OCI-LY7 (cell line): Measurements from ENCODE around the gene ANKRA2. TPM values are rescaled to one million over a fixed set of nuclear protein-coding genes. Genes with fewer than 3 reads are reported as not detected.

Source experiments
- BruUV-seq: library from RNA; stranded (reverse); fragments of 400-500 nt; replicated peaks from 2 replicates; lab custom pipeline; 2021; lab: Mats Ljungman, UMichigan
- CTCF ChIA-PET: fragments of 300-600 bp; sonication (Branson Sonifier 250); formaldehyde crosslinking; loops from one replicate; lab custom pipeline; 2022; ENCODE audit warnings: antibody characterized with exemption; ENCODE audit not compliant: unreplicated experiment; lab: Charles Lee
- POLR2A ChIA-PET: fragments of 300-600 bp; sonication (Branson Sonifier 250); formaldehyde crosslinking; loops from one replicate; lab custom pipeline; 2022; ENCODE audit warnings: antibody characterized with exemption; lab: Charles Lee
- DNase-seq: peaks from one replicate; pipeline ENCODE4 v3.0.0-alpha.2; 2015; ENCODE audit warnings: low spot score
- H2AFZ ChIP-seq: fragments of 200-600 bp; sonication (generic), shearing (Covaris generic); 2 replicates; pipeline ENCODE4 v1.6.1; 2014; ENCODE audit warnings: mild to moderate bottlenecking, antibody characterized with exemption, low read length, moderate library complexity
- H3K27ac ChIP-seq: fragments of 200-600 bp; sonication (generic); 2 replicates; pipeline ENCODE4 v1.5.1; 2014; ENCODE audit warnings: mixed run types, low read depth, mild to moderate bottlenecking, moderate library complexity, low read length, inconsistent platforms; ENCODE audit not compliant: poor library complexity, severe bottlenecking
- H3K36me3 ChIP-seq: fragments of 200-600 bp; sonication (generic); 2 replicates; pipeline ENCODE4 v1.6.1; 2014; ENCODE audit warnings: mild to moderate bottlenecking, antibody characterized with exemption, low read length, moderate library complexity, mixed read lengths; ENCODE audit not compliant: insufficient read depth
- H3K4me1 ChIP-seq: fragments of 200-600 bp; sonication (generic); 2 replicates; pipeline ENCODE4 v1.5.1; 2014; ENCODE audit warnings: mild to moderate bottlenecking, low read length; ENCODE audit not compliant: insufficient read depth, poor library complexity, severe bottlenecking
- H3K4me2 ChIP-seq: fragments of 200-600 bp; sonication (generic); 2 replicates; pipeline ENCODE4 v1.6.1; 2014; ENCODE audit warnings: mild to moderate bottlenecking, low read length
- H3K4me3 ChIP-seq: fragments of 200-600 bp; sonication (generic); 2 replicates; pipeline ENCODE4 v1.5.1; 2014; ENCODE audit warnings: mild to moderate bottlenecking, low read depth, low read length; ENCODE audit not compliant: poor library complexity, severe bottlenecking
- H3K79me2 ChIP-seq: fragments of 200-600 bp; sonication (generic); 2 replicates; pipeline ENCODE4 v1.6.1; 2016; ENCODE audit warnings: low read depth, mild to moderate bottlenecking, low read length, moderate library complexity, mixed read lengths; ENCODE audit not compliant: insufficient read depth
- H3K9me2 ChIP-seq: fragments of 200-600 bp; sonication (generic); 2 replicates; pipeline ENCODE4 v1.6.1; 2016; ENCODE audit warnings: mild to moderate bottlenecking, low read length, mixed read lengths; ENCODE audit not compliant: insufficient read depth
- H3K9me3 ChIP-seq: fragments of 200-600 bp; sonication (generic); 2 replicates; pipeline ENCODE4 v1.6.1; 2014; ENCODE audit warnings: mild to moderate bottlenecking, mixed run types, low read length, mixed read lengths
- H4K20me1 ChIP-seq: fragments of 200-600 bp; sonication (generic); 2 replicates; pipeline ENCODE4 v1.6.1; 2014; ENCODE audit warnings: mild to moderate bottlenecking, antibody characterized with exemption, low read length, moderate library complexity, mixed read lengths; ENCODE audit not compliant: insufficient read depth
- CTCF ChIP-seq: fragments of 200-600 bp; sonication (generic); conservative IDR thresholded peaks from 2 replicates; pipeline ENCODE4 v1.5.1; 2014; ENCODE audit warnings: mild to moderate bottlenecking, antibody characterized with exemption, low read length, moderate library complexity, mixed read lengths
- EZH2phosphoT487 ChIP-seq: fragments of 200-600 bp; sonication (generic); IDR thresholded peaks from 2 replicates; pipeline ENCODE4 v1.6.1; 2018; ENCODE audit warnings: low read depth, borderline replicate concordance, mild to moderate bottlenecking, mixed run types, antibody characterized with exemption, low read length, moderate library complexity, mixed read lengths
- intact Hi-C: fragments of 100-400 bp; cut with micrococcal nuclease; formaldehyde crosslinking; loops from one replicate; pipeline ENCODE4 v1.10.0; 2022; ENCODE audit not compliant: unreplicated experiment
- total RNA-seq, 2 experiments: library from RNA; depleted of rRNA in 1 of 2; stranded (reverse); fragments of >200 nt in 1 of 2; shearing (Covaris generic) in 1 of 2; gene quantifications; 2 replicates each; pipeline ENCODE4 v1.2.3, GENCODE V29; 2014 to 2022

ANKRA2 gene
- total RNA-seq, 2 experiments from 2014 or later, result 13.1 to 17.5 TPM

DNA sequence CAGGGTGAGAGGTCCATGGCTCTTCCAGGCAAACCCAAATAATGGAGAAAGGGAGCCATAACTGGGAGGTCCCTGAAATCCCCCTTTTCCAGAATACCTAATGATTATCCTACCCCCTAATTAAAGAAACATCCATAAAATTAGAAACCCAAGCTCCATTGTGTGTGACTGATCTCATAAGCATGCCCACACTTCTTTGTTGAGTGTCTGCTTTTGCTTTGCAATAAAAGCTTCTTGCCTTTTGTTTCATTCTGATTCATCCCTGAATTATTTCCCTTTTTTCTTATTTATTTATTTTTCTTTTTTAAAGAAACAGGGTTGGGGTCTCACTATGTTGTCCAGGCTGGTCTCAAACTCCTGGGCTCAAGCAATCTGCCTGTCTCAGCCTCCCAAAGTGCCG is 34.1 kb downstream of the ANKRA2 start:
- Histone ChIP-seq H3K36me3 (no peaks in the 10 kb centered on the region), H3K9me2 (no peaks in the 10 kb centered on the region), H3K4me3 (no peak overlapping the region), H3K4me2 (no peak overlapping the region), H3K79me2 (no peaks in the 10 kb centered on the region), H4K20me1 (no peaks in the 10 kb centered on the region), H3K4me1 (no peaks in the 10 kb centered on the region), H3K27ac (no peak overlapping the region), H3K9me3 (no peaks in the 10 kb centered on the region), H2AFZ (no peak overlapping the region)
- ChIA-PET POLR2A (interaction anchor here (0.6 to 0.7 kb wide), 2 partner anchors 29 to 1903 kb away, joined by 3 read pairs; no protein-coding TSS in a partner anchor), CTCF (no interaction called here)
- DNase-seq, result no peak
- TF ChIP-seq CTCF, result no peak
- no peak for TF ChIP-seq EZH2phosphoT487
- intact Hi-C loops, result no loop called here
- BruUV-seq, result no TSS peak

DNA sequence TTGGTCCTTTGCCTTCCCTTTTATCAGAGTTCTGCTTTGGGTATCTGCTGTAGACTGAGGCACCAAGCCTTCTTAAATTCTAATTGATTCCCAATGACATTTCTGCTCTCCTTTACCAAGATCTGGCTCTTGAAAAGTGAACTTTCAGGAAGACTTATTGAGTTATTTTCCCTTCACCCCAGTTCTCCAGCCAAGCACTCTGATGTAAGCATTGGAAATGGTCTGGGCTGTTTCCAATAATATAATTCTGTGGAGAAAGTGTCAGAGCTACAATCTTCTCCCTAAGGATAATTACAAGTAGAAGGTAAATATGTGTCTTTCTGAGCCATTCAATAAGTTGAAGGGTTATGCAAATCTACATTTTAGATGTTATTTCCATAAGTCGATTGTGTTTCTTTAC is 36.4 kb downstream of the ANKRA2 start:
- Histone ChIP-seq H3K27ac (no peak overlapping the region), H3K4me3 (no peak overlapping the region), H3K4me1 (no peaks in the 10 kb centered on the region), H3K4me2 (no peak overlapping the region), H3K79me2 (no peaks in the 10 kb centered on the region), H3K36me3 (no peaks in the 10 kb centered on the region), H3K9me2 (no peaks in the 10 kb centered on the region), H2AFZ (no peak overlapping the region), H4K20me1 (no peaks in the 10 kb centered on the region), H3K9me3 (no peaks in the 10 kb centered on the region)
- DNase-seq, result no peak
- ChIA-PET CTCF (no interaction called here), POLR2A (interaction anchor here (0.5 kb wide), 1 partner anchor 19 kb away, joined by 3 read pairs; no protein-coding TSS in a partner anchor)
- intact Hi-C loops, result no loop called here
- no TSS peak for BruUV-seq
- TF ChIP-seq EZH2phosphoT487 (no peak), CTCF (no peak)

- Histone ChIP-seq H4K20me1 (no peaks in the 10 kb centered on the region), H2AFZ (no peak overlapping the region), H3K79me2 (no peaks in the 10 kb centered on the region), H3K4me1 (no peaks in the 10 kb centered on the region), H3K9me3 (no peaks in the 10 kb centered on the region), H3K4me2 (no peak overlapping the region), H3K36me3 (no peaks in the 10 kb centered on the region), H3K9me2 (no peaks in the 10 kb centered on the region), H3K27ac (no peak overlapping the region), H3K4me3 (no peak overlapping the region)
- DNase-seq, result no peak
- ChIA-PET CTCF (no interaction called here), POLR2A (interaction anchor here (0.5 kb wide), 1 partner anchor 20 kb away, joined by 3 read pairs; no protein-coding TSS in a partner anchor)
- intact Hi-C loops, result no loop called here
- TF ChIP-seq EZH2phosphoT487 (no peak), CTCF (no peak)
- no TSS peak for BruUV-seq
These were observed 37.2 kb downstream of the ANKRA2 start for GRCh38 chr5:73528248-73528647.
